WTC11 (cell line): Measurements from ENCODE around the gene MIOX. TPM values are rescaled to one million over a fixed set of nuclear protein-coding genes. Genes with fewer than 3 reads are reported as not detected.

ENCODE experiments used
- ATAC-seq: fragments of 200-7000 bp; cut with Tn5 transposase; 2 replicates; pipeline ENCODE4 v1.10.0; 2021; ENCODE audit warnings: mild to moderate bottlenecking, moderate library complexity
- CTCF ChIA-PET: fragments of 300-600 bp; sonication (Branson Sonifier 250); formaldehyde crosslinking; loops from one replicate; lab custom pipeline; 2021; ENCODE audit warnings: antibody characterized with exemption; lab: Charles Lee
- POLR2A ChIA-PET: fragments of 350-600 bp; sonication (Branson Sonifier 250); formaldehyde crosslinking; loops from one replicate; lab custom pipeline; 2021; ENCODE audit warnings: antibody characterized with exemption; lab: Charles Lee
- DNase-seq: peaks from one replicate; pipeline ENCODE4 v3.0.0; 2021; ENCODE audit warnings: low spot score
- H3K27ac Mint-ChIP-seq: 2 replicates; pipeline ENCODE4 v1.8.0; 2021; ENCODE audit warnings: mixed read lengths
- H3K27me3 Mint-ChIP-seq: 2 replicates; pipeline ENCODE4 v1.8.0; 2021; ENCODE audit warnings: low read depth, mild to moderate bottlenecking, moderate library complexity, mixed read lengths
- H3K36me3 Mint-ChIP-seq: 2 replicates; pipeline ENCODE4 v1.8.0; 2021; ENCODE audit warnings: mixed read lengths
- H3K4me1 Mint-ChIP-seq: 2 replicates; pipeline ENCODE4 v1.8.0; 2022; ENCODE audit warnings: mixed read lengths
- H3K4me3 Mint-ChIP-seq: 2 replicates; pipeline ENCODE4 v1.8.0; 2021; ENCODE audit warnings: mild to moderate bottlenecking, moderate library complexity, mixed read lengths
- H3K9me3 Mint-ChIP-seq: 2 replicates; pipeline ENCODE4 v1.8.0; 2021; ENCODE audit warnings: mixed read lengths
- AFF4 ChIP-seq: sonication (generic); formaldehyde crosslinking; IDR thresholded peaks from 2 replicates; pipeline ENCODE4 v1.8.1; 2023; ENCODE audit warnings: mild to moderate bottlenecking, missing genetic modification reagents, borderline replicate concordance
- CREM ChIP-seq: sonication (generic); formaldehyde crosslinking; IDR thresholded peaks from 2 replicates; pipeline ENCODE4 v1.8.1; 2022; ENCODE audit warnings: mild to moderate bottlenecking, missing genetic modification reagents, moderate library complexity
- CTCF ChIP-seq: fragments of 200-600 bp; IDR thresholded peaks from 2 replicates; pipeline ENCODE4 v1.8.0; 2022; ENCODE audit warnings: antibody characterized with exemption
- FOXJ3 ChIP-seq: sonication (generic); formaldehyde crosslinking; IDR thresholded peaks from 2 replicates; pipeline ENCODE4 v1.9.0; 2021; ENCODE audit warnings: missing genetic modification reagents, mild to moderate bottlenecking, borderline replicate concordance
- FOXK1 ChIP-seq: sonication (generic); formaldehyde crosslinking; IDR thresholded peaks from 2 replicates; pipeline ENCODE4 v1.8.0; 2022; ENCODE audit warnings: mild to moderate bottlenecking, moderate library complexity, missing genetic modification reagents
- FOXP1 ChIP-seq: sonication (generic); formaldehyde crosslinking; IDR thresholded peaks from 2 replicates; pipeline ENCODE4 v1.8.0; 2022; ENCODE audit warnings: missing genetic modification reagents, mild to moderate bottlenecking, moderate library complexity, borderline replicate concordance
- GTF2I ChIP-seq: fragments of 250-450 bp; sonication (Bioruptor Pico); conservative IDR thresholded peaks from 2 replicates; pipeline ENCODE4 v1.4.0; 2021; ENCODE audit warnings: mild to moderate bottlenecking
- IRF1 ChIP-seq: sonication (generic); formaldehyde crosslinking; IDR thresholded peaks from 2 replicates; pipeline ENCODE4 v1.8.0; 2023; ENCODE audit warnings: missing genetic modification reagents
- IRF2 ChIP-seq: sonication (generic); formaldehyde crosslinking; IDR thresholded peaks from 2 replicates; pipeline ENCODE4 v1.8.0; 2022; ENCODE audit warnings: low read depth, missing genetic modification reagents, borderline replicate concordance
- NR3C1 ChIP-seq: sonication (generic); formaldehyde crosslinking; conservative IDR thresholded peaks from 2 replicates; pipeline ENCODE4 v1.8.1; 2023; ENCODE audit warnings: low read depth, mild to moderate bottlenecking, missing genetic modification reagents
- PRDM15 ChIP-seq: sonication (generic); formaldehyde crosslinking; IDR thresholded peaks from 2 replicates; pipeline ENCODE4 v1.8.0; 2022; ENCODE audit warnings: missing genetic modification reagents
- RORB ChIP-seq: fragments of 250-450 bp; sonication (Bioruptor Pico); IDR thresholded peaks from 2 replicates; pipeline ENCODE4 v1.9.0; 2021; ENCODE audit warnings: mild to moderate bottlenecking
- ZBTB43 ChIP-seq: sonication (generic); formaldehyde crosslinking; IDR thresholded peaks from 2 replicates; pipeline ENCODE4 v1.8.1; 2023; ENCODE audit warnings: mild to moderate bottlenecking, missing genetic modification reagents
- ZNF219 ChIP-seq: sonication (generic); formaldehyde crosslinking; IDR thresholded peaks from 2 replicates; pipeline ENCODE4 v1.8.0; 2023; ENCODE audit warnings: missing genetic modification reagents, mild to moderate bottlenecking, borderline replicate concordance
- ZNF281 ChIP-seq: sonication (generic); formaldehyde crosslinking; IDR thresholded peaks from 2 replicates; pipeline ENCODE4 v1.8.0; 2023; ENCODE audit warnings: mild to moderate bottlenecking, missing genetic modification reagents
- ZNF416 ChIP-seq: fragments of 250-450 bp; sonication (Bioruptor Pico); IDR thresholded peaks from 2 replicates; pipeline ENCODE4 v1.9.0; 2021; ENCODE audit warnings: mild to moderate bottlenecking, inconsistent platforms
- ZNF423 ChIP-seq: fragments of 250-450 bp; sonication (Bioruptor Pico); IDR thresholded peaks from 2 replicates; pipeline ENCODE4 v2.1.2; 2022; ENCODE audit warnings: mild to moderate bottlenecking, moderate library complexity
- ZNF425 ChIP-seq: fragments of 250-450 bp; sonication (Bioruptor Pico); conservative IDR thresholded peaks from 2 replicates; pipeline ENCODE4 v1.9.0; 2021; ENCODE audit warnings: mild to moderate bottlenecking
- ZNF512 ChIP-seq: sonication (generic); formaldehyde crosslinking; IDR thresholded peaks from 2 replicates; pipeline ENCODE4 v1.8.1; 2022; ENCODE audit warnings: missing genetic modification reagents, borderline replicate concordance
- total RNA-seq: library from RNA; stranded (reverse); gene quantifications from 3 replicates; pipeline ENCODE4 v1.2.3, GENCODE V29; 2021

MIOX gene
- total RNA-seq, 1 experiment from 2014 or later = 0.33 TPM

GRCh38 chr22:50459016-50459415, 27.6 kb upstream of the MIOX start:
- POLR2A ChIA-PET = no interaction called here
- H3K27ac Mint-ChIP-seq = no peak overlapping the region
- CTCF ChIA-PET = interaction anchor here (1.4 to 1.9 kb wide), 2 partner anchors 59 to 67 kb away, joined by 3 to 5 read pairs; partner anchors contain the start of gene SCO2
- ATAC-seq (no peak), DNase-seq (no peak)
- no peaks in the 10 kb centered on the region for H3K9me3 Mint-ChIP-seq
- peaks cover 42% of the 10 kb centered on the region for H3K36me3 Mint-ChIP-seq
- H3K27me3 Mint-ChIP-seq = no peaks in the 10 kb centered on the region; the same call in 1 of the 2 replicates
- TF ChIP-seq ZNF425 (no peak), FOXP1 (CRISPR knock-in tag) (no peak), NR3C1 (CRISPR knock-in tag) (no peak), ZNF512 (CRISPR knock-in tag) (no peak), RORB (CRISPR knock-in tag) (no peak), ZNF423 (no peak), CTCF (no peak), ZNF281 (no peak), ZNF416 (CRISPR knock-in tag) (no peak), FOXJ3 (no peak), FOXK1 (no peak), IRF1 (CRISPR knock-in tag) (no peak), ZBTB43 (CRISPR knock-in tag) (no peak), GTF2I (CRISPR knock-in tag) (no peak), IRF2 (CRISPR knock-in tag) (no peak), AFF4 (CRISPR knock-in tag) (no peak), CREM (CRISPR knock-in tag) (no peak), PRDM15 (CRISPR knock-in tag) (no peak), ZNF219 (CRISPR knock-in tag) (no peak)
- H3K4me3 Mint-ChIP-seq = no peak overlapping the region
- H3K4me1 Mint-ChIP-seq = no peaks in the 10 kb centered on the region
